Ishikawa (cell line): ENCODE data around the gene GNAI1.

Experiments used
- CEBPB ChIP-seq: IDR thresholded peaks from 2 replicates; pipeline ENCODE4 v1.6.1; 2012
- CREB1 ChIP-seq: IDR thresholded peaks from 2 replicates; pipeline ENCODE4 v1.6.1; 2012; ENCODE audit warnings: low read depth
- EGR1 ChIP-seq: IDR thresholded peaks from 2 replicates; pipeline ENCODE4 v1.6.1; 2012
- EP300 ChIP-seq: IDR thresholded peaks from 2 replicates; pipeline ENCODE4 v1.6.1; 2012; ENCODE audit warnings: borderline replicate concordance
- FOXM1 ChIP-seq: IDR thresholded peaks from 2 replicates; pipeline ENCODE4 v1.6.1; 2012; ENCODE audit warnings: low read depth, borderline replicate concordance
- NFIC ChIP-seq: IDR thresholded peaks from 2 replicates; pipeline ENCODE4 v1.6.1; 2012
- RAD21 ChIP-seq: IDR thresholded peaks from 2 replicates; pipeline ENCODE4 v1.6.1; 2012; ENCODE audit warnings: low read depth
- TCF12 ChIP-seq: IDR thresholded peaks from 2 replicates; pipeline ENCODE4 v1.6.1; 2012; ENCODE audit warnings: low read depth
- TEAD4 ChIP-seq: IDR thresholded peaks from 2 replicates; pipeline ENCODE4 v1.6.1; 2012
- YY1 ChIP-seq: IDR thresholded peaks from 2 replicates; pipeline ENCODE4 v1.6.1; 2012; ENCODE audit warnings: low read depth
- TF ChIP-seq, protein P1 (sequence below): IDR thresholded peaks from 2 replicates; pipeline ENCODE4 v1.6.1; 2012
- TF ChIP-seq, protein P2 (sequence below): IDR thresholded peaks from 2 replicates; pipeline ENCODE4 v1.6.1; 2012; ENCODE audit warnings: low read depth, mild to moderate bottlenecking

DNA sequence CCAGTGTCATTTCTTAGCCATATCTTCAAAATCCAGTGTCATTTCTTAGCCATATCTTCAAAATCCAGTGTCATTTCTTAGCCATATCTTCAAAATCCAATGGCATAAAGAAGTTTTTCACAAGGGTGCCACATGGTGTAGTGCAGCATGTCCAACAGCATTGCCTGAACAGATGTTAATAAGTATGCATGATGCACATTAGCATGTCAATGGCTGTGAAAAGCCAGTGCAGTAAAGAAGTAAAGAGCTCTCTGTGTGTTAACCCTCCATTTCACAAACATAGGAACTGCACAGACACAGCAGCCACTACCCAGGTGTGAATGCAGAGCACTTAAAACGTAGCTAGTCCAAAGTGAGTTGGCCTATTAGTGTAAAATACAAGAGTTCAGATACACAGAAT, 89.8 kb downstream of the GNAI1 start:
- no peak for TF ChIP-seq YY1
- TF ChIP-seq TEAD4, result no peak
- TF ChIP-seq CEBPB, result no peak
- no peak for TF ChIP-seq FOXM1
- TF ChIP-seq TCF12, result no peak
- TF ChIP-seq RAD21, result no peak
- TF ChIP-seq, protein P1, sequence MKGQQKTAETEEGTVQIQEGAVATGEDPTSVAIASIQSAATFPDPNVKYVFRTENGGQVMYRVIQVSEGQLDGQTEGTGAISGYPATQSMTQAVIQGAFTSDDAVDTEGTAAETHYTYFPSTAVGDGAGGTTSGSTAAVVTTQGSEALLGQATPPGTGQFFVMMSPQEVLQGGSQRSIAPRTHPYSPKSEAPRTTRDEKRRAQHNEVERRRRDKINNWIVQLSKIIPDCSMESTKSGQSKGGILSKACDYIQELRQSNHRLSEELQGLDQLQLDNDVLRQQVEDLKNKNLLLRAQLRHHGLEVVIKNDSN, result no peak
- TF ChIP-seq CREB1, result no peak
- TF ChIP-seq, protein P2, sequence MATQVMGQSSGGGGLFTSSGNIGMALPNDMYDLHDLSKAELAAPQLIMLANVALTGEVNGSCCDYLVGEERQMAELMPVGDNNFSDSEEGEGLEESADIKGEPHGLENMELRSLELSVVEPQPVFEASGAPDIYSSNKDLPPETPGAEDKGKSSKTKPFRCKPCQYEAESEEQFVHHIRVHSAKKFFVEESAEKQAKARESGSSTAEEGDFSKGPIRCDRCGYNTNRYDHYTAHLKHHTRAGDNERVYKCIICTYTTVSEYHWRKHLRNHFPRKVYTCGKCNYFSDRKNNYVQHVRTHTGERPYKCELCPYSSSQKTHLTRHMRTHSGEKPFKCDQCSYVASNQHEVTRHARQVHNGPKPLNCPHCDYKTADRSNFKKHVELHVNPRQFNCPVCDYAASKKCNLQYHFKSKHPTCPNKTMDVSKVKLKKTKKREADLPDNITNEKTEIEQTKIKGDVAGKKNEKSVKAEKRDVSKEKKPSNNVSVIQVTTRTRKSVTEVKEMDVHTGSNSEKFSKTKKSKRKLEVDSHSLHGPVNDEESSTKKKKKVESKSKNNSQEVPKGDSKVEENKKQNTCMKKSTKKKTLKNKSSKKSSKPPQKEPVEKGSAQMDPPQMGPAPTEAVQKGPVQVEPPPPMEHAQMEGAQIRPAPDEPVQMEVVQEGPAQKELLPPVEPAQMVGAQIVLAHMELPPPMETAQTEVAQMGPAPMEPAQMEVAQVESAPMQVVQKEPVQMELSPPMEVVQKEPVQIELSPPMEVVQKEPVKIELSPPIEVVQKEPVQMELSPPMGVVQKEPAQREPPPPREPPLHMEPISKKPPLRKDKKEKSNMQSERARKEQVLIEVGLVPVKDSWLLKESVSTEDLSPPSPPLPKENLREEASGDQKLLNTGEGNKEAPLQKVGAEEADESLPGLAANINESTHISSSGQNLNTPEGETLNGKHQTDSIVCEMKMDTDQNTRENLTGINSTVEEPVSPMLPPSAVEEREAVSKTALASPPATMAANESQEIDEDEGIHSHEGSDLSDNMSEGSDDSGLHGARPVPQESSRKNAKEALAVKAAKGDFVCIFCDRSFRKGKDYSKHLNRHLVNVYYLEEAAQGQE, result no peak
- no peak for TF ChIP-seq EP300
- TF ChIP-seq EGR1, result no peak
- no peak for TF ChIP-seq NFIC
